B cell (primary cell): ENCODE data around the gene ENDOU. TPM values are rescaled to one million over a fixed set of nuclear protein-coding genes. Genes with fewer than 3 reads are reported as not detected.

Experiments used
- ATAC-seq: fragments of 200-7000 bp; cut with Tn5 transposase; one replicate; pipeline ENCODE4 v1.10.0; 2021; ENCODE audit warnings: low read depth, mild to moderate bottlenecking, moderate number of reproducible peaks, moderate library complexity
- CTCF ChIA-PET: fragments of 350-600 bp; sonication (Branson Sonifier 250); formaldehyde crosslinking; loops from one replicate; lab custom pipeline; 2021; ENCODE audit warnings: antibody characterized with exemption, inconsistent platforms; lab: Charles Lee
- POLR2A ChIA-PET: fragments of 350-600 bp; sonication (Branson Sonifier 250); formaldehyde crosslinking; loops from one replicate; lab custom pipeline; 2021; ENCODE audit warnings: antibody characterized with exemption; lab: Charles Lee
- DNase-seq: peaks from one replicate; pipeline ENCODE4 v3.0.0; 2013
- H2AFZ ChIP-seq: 2 replicates; pipeline ENCODE4 v1.6.1; 2012; ENCODE audit warnings: mild to moderate bottlenecking, low read depth, low read length; ENCODE audit not compliant: insufficient read depth, poor library complexity, severe bottlenecking
- H3K27ac ChIP-seq, 2 donors: 1 replicate in 1 of 2; 2 replicates in 1 of 2; pipeline ENCODE4 v1.5.1; 2012 to 2013; ENCODE audit warnings: low read length in 2 of 2, mild to moderate bottlenecking in 2 of 2, moderate library complexity in 1 of 2
- H3K27me3 ChIP-seq, 4 experiments: fragments of 200-600 bp in 1 of 4; sonication (generic) in 1 of 4; replicated peaks in 1 of 4; 1 replicate in 2 of 4; 2 replicates in 2 of 4; pipeline versions ENCODE4 v1.6.1 to v1.7.0; 2013 to 2016; ENCODE audit warnings: low read length in 3 of 4, mild to moderate bottlenecking in 2 of 4, mixed read lengths in 1 of 4, moderate library complexity in 1 of 4; ENCODE audit not compliant: insufficient read depth in 4 of 4, control insufficient read depth in 3 of 4; ENCODE audit errors: control extremely low read depth in 1 of 4
- H3K36me3 ChIP-seq, 2 experiments: replicated peaks in 1 of 2; 1 replicate in 1 of 2; 2 replicates in 1 of 2; pipeline versions ENCODE4 v1.6.1 to v1.7.1; 2013; ENCODE audit warnings: low read length in 1 of 2; ENCODE audit not compliant: insufficient read depth in 2 of 2, control insufficient read depth in 1 of 2; ENCODE audit errors: control extremely low read depth in 1 of 2, extremely low read depth in 1 of 2
- H3K4me1 ChIP-seq, 2 donors: fragments of 200-600 bp in 1 of 2; sonication (generic) in 1 of 2; 1 replicate in 1 of 2; 2 replicates in 1 of 2; pipeline versions ENCODE4 v1.5.1 to v1.6.1; 2013 to 2017; ENCODE audit warnings: low read length in 2 of 2; ENCODE audit not compliant: control insufficient read depth in 2 of 2, insufficient read depth in 2 of 2
- H3K4me2 ChIP-seq: replicated peaks from 2 replicates; pipeline ENCODE3; 2012; ENCODE audit warnings: mild to moderate bottlenecking, low read depth, low read length; ENCODE audit not compliant: poor library complexity, severe bottlenecking
- H3K4me3 ChIP-seq, 5 experiments: fragments of 200-600 bp in 1 of 5; sonication (generic) in 1 of 5; 1 replicate in 3 of 5; 2 replicates in 2 of 5; pipeline versions ENCODE4 v1.5.1 to v1.7.0; 2011 to 2016; ENCODE audit warnings: low read length in 4 of 5, mild to moderate bottlenecking in 4 of 5, low read depth in 2 of 5, control low read depth in 1 of 5, moderate library complexity in 1 of 5; ENCODE audit not compliant: insufficient read depth in 1 of 5; ENCODE audit errors: control extremely low read depth in 1 of 5, extremely low read depth in 1 of 5
- H3K79me2 ChIP-seq: fragments of 200-600 bp; sonication (generic); one replicate; pipeline ENCODE4 v1.6.0; 2016; ENCODE audit warnings: low read length; ENCODE audit not compliant: control insufficient read depth, insufficient read depth
- H3K9ac ChIP-seq: fragments of 200-600 bp; sonication (generic); 2 replicates; pipeline ENCODE4 v1.6.1; 2017; ENCODE audit warnings: mild to moderate bottlenecking, low read length, moderate library complexity
- H3K9me3 ChIP-seq, 3 donors: one replicate each; pipeline versions ENCODE4 v1.6.1 to v1.7.1; 2013; ENCODE audit warnings: low read length in 2 of 3; ENCODE audit not compliant: control insufficient read depth in 2 of 3, insufficient read depth in 1 of 3; ENCODE audit errors: control extremely low read depth in 1 of 3
- H4K20me1 ChIP-seq: 2 replicates; pipeline ENCODE4 v1.6.0; 2012; ENCODE audit warnings: mild to moderate bottlenecking, low read length; ENCODE audit not compliant: insufficient read depth, control insufficient read depth, poor library complexity, severe bottlenecking
- H3K27ac Mint-ChIP-seq: one replicate; pipeline ENCODE4 v1.8.0; 2021; ENCODE audit warnings: mixed read lengths
- H3K27me3 Mint-ChIP-seq: one replicate; pipeline ENCODE4 v1.8.0; 2021; ENCODE audit warnings: mixed read lengths
- H3K4me1 Mint-ChIP-seq: one replicate; pipeline ENCODE4 v1.8.0; 2021; ENCODE audit warnings: mixed read lengths
- H3K4me3 Mint-ChIP-seq: one replicate; pipeline ENCODE4 v1.8.0; 2021; ENCODE audit warnings: mixed read lengths
- H3K9me3 Mint-ChIP-seq: one replicate; pipeline ENCODE4 v1.8.0; 2022; ENCODE audit warnings: mixed read lengths; ENCODE audit not compliant: insufficient read depth
- EZH2 ChIP-seq: IDR thresholded peaks from 2 replicates; pipeline ENCODE4 v1.6.1; 2012; ENCODE audit warnings: borderline replicate concordance, low read depth, mild to moderate bottlenecking, moderate library complexity, low read length; ENCODE audit not compliant: insufficient read depth, poor library complexity, severe bottlenecking
- WGBS: methylation state at CpG from one replicate; pipeline ENCODE4 v1.1.5; 2013; ENCODE audit warnings: missing lambda C conversion rate; ENCODE audit not compliant: insufficient coverage; 5-methylcytosine and 5-hydroxymethylcytosine counted together
- intact Hi-C: fragments of 100-400 bp; cut with micrococcal nuclease; formaldehyde crosslinking; loops from one replicate; pipeline ENCODE4 v1.10.0; 2022
- polyA plus RNA-seq: library from polyadenylated mRNA; depleted of rRNA; stranded (reverse); fragments of >200 nt; gene quantifications from 2 replicates; pipeline ENCODE4 v1.2.3, GENCODE V29; 2012
- total RNA-seq, 2 donors: library from RNA; stranded (reverse); fragments of 120-200 nt in 1 of 2; gene quantifications; 1 replicate in 1 of 2; 2 replicates in 1 of 2; pipeline versions ENCODE4 v1.2.3 to v1.2.4, GENCODE V29; 2013 to 2022
- TF ChIP-seq, protein P1 (sequence below): fragments of 200-600 bp; IDR thresholded peaks from one replicate; pipeline ENCODE4 v1.8.0; 2022; ENCODE audit warnings: antibody characterized with exemption, mild to moderate bottlenecking

Gene ENDOU
- total and polyA plus RNA-seq, 2 donors (not counting 1 experiment from before 2014, with no cell fraction given) = 0.03 TPM; not detected in 1

DNA sequence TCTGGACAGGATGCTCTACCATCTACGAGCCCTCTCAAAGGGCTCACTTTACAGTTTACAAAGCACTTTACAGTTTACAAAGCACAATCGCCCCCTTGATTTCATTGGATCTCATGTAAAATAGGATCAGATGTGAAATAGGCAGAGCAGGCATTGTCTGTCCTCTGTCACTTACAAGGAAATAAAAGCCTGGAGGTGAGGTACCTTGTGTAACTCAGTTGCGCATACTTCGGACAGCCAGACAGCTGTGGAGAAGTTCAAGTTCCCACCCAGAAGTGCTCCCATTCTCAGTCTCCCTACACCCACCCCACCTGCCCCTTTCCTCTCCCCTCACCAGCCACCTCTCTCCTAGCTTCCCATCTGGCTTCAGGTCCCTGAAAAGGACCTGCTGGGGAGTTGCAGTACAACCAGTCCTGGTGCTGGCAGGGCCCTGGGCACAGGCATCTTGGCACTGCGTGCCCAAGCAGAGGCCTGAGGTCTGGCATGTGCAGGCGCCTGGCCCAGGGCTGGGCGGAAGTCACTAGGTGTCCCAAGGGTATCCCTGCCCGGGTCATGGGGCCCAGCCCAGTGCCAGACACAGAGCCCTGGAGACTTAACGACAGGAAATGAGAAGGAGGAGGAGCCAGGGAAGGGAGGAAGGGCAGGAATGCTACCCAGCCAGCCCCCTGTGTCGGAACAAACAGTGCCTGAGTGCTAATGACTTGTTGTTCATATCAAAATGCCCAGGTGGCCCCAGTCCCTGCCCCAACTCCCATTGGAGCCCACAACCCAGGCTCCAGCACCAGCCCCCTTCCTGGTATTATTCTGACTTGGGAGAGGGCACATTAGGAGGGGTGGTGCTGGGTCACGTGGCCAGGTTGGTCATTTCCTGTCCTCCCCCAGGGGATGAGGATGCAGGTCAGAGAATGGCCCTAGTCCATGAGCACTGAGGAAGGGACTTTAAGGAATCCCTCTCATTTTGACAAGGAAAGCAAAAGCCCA is 28.0 kb upstream of the ENDOU start:
- Histone ChIP-seq H3K4me3 (no peak overlapping the region), H2AFZ (peak overlapping the region; percentile 9), H3K9me3 (no peaks in the 10 kb centered on the region), H3K27me3 (no peaks in the 10 kb centered on the region), H3K27ac (no peak overlapping the region), H3K4me1 (peaks cover 46 to 59% of the 10 kb centered on the region in 2 donors), H3K4me2 (peak overlapping the region; percentile 52), H3K79me2 (no peaks in the 10 kb centered on the region), H3K36me3 (no peaks in the 10 kb centered on the region), H4K20me1 (no peaks in the 10 kb centered on the region), H3K9ac (no peak overlapping the region)
- H3K4me3 Mint-ChIP-seq = no peak overlapping the region
- H3K9me3 Mint-ChIP-seq = no peaks in the 10 kb centered on the region
- ChIA-PET CTCF (interaction anchor here (0.5 to 14.1 kb wide), 4 partner anchors 10 to 55 kb away, joined by 3 to 452 read pairs (median 152); partner anchors contain the start of gene SLC48A1), POLR2A (interaction anchor here (7.3 kb wide), 1 partner anchor 11 kb away, joined by 43 read pairs; no protein-coding TSS in a partner anchor)
- no peak for DNase-seq
- H3K4me1 Mint-ChIP-seq = peaks cover 61% of the 10 kb centered on the region
- 36% methylated on average over 7 of the region's 11 CpGs for WGBS
- no peaks in the 10 kb centered on the region for H3K27me3 Mint-ChIP-seq
- peak overlapping the region; percentile 83 for H3K27ac Mint-ChIP-seq
- TF ChIP-seq, protein P1, sequence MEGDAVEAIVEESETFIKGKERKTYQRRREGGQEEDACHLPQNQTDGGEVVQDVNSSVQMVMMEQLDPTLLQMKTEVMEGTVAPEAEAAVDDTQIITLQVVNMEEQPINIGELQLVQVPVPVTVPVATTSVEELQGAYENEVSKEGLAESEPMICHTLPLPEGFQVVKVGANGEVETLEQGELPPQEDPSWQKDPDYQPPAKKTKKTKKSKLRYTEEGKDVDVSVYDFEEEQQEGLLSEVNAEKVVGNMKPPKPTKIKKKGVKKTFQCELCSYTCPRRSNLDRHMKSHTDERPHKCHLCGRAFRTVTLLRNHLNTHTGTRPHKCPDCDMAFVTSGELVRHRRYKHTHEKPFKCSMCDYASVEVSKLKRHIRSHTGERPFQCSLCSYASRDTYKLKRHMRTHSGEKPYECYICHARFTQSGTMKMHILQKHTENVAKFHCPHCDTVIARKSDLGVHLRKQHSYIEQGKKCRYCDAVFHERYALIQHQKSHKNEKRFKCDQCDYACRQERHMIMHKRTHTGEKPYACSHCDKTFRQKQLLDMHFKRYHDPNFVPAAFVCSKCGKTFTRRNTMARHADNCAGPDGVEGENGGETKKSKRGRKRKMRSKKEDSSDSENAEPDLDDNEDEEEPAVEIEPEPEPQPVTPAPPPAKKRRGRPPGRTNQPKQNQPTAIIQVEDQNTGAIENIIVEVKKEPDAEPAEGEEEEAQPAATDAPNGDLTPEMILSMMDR = no peak
- TF ChIP-seq EZH2 = no peak
- ATAC-seq = peak; percentile 39
- intact Hi-C loops = no loop called here

DNA sequence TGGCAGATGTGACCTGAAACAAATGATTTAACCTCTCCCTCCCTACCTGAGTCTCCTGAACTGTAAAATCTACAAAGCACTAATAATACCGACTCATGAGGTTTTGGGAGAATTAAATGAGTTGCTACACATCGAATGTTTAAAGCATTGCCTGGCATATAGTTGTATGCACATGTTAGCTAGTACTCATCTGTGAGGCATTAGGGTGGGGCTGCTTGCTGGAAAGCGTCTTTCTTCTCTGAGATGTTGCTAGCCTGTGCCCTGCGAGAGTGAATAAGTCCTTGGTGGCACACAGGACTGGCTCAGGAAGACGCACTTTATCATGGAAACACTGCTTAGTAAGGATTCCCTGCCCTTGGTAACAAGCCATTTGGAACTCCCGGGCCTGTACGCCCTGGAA is 27.3 kb upstream of the ENDOU start:
- H3K9me3 Mint-ChIP-seq = no peaks in the 10 kb centered on the region
- Histone ChIP-seq H3K27me3 (no peaks in the 10 kb centered on the region), H3K36me3 (no peaks in the 10 kb centered on the region), H3K4me1 (peaks cover 40 to 59% of the 10 kb centered on the region in 2 donors), H2AFZ (no peak overlapping the region), H3K9me3 (no peaks in the 10 kb centered on the region), H3K79me2 (no peaks in the 10 kb centered on the region), H3K4me2 (no peak overlapping the region), H4K20me1 (no peaks in the 10 kb centered on the region), H3K4me3 (no peak overlapping the region), H3K27ac (no peak overlapping the region), H3K9ac (no peak overlapping the region)
- WGBS = 96% methylated on average over 6 of the region's 7 CpGs
- POLR2A ChIA-PET = no interaction called here
- H3K27me3 Mint-ChIP-seq = no peaks in the 10 kb centered on the region
- no peak overlapping the region for H3K4me3 Mint-ChIP-seq
- no peak for TF ChIP-seq EZH2
- TF ChIP-seq, protein P1 = no peak
- DNase-seq (no peak), ATAC-seq (no peak)
- CTCF ChIA-PET = interaction anchor here (0.5 to 14.1 kb wide), 4 partner anchors 9 to 55 kb away, joined by 3 to 452 read pairs (median 104); partner anchors contain the start of gene SLC48A1
- H3K4me1 Mint-ChIP-seq = peaks cover 61% of the 10 kb centered on the region
- intact Hi-C loops = no loop called here
- peak overlapping the region; percentile 12 for H3K27ac Mint-ChIP-seq
